HEK293 (cell line): ENCODE measurements around the gene NFKBIB.

Source experiments
- CTCF ChIA-PET: fragments of 350-600 bp; formaldehyde crosslinking; extraction: SDS; loops from one replicate; lab custom pipeline; 2021; ENCODE audit warnings: antibody characterized with exemption; lab: Yijun Ruan, JAX
- POLR2A ChIA-PET: fragments of 300-600 bp; formaldehyde crosslinking; extraction: SDS; loops from one replicate; lab custom pipeline; 2020; ENCODE audit warnings: antibody characterized with exemption, inconsistent platforms; lab: Yijun Ruan, JAX
- H3K27ac ChIP-seq: fragments of 200-500 bp; sonication (Bioruptor generic); 2 replicates; pipeline ENCODE4 v1.5.1; 2014; ENCODE audit warnings: low read depth, low read length, control low read depth, inconsistent platforms; ENCODE audit errors: extremely low read depth
- H3K36me3 ChIP-seq, 2 experiments: fragments of 200-500 bp in 1 of 2; sonication (Bioruptor generic) in 1 of 2; 1 replicate in 1 of 2; 2 replicates in 1 of 2; pipeline ENCODE4 v1.5.1; 2014 to 2017; ENCODE audit warnings: inconsistent platforms in 2 of 2, low read length in 2 of 2; ENCODE audit not compliant: control insufficient read depth in 2 of 2, insufficient read depth in 1 of 2
- H3K4me1 ChIP-seq: fragments of 200-500 bp; sonication (Bioruptor generic); 2 replicates; pipeline ENCODE4 v1.5.1; 2014; ENCODE audit warnings: mild to moderate bottlenecking, low read length, inconsistent platforms; ENCODE audit not compliant: control insufficient read depth, insufficient read depth
- H3K4me3 ChIP-seq: 2 replicates; pipeline ENCODE4 v1.5.1; 2011; ENCODE audit warnings: low read depth, mild to moderate bottlenecking, control low read depth, low read length, moderate library complexity
- H3K9me3 ChIP-seq: fragments of 200-500 bp; sonication (Bioruptor generic); 2 replicates; pipeline ENCODE4 v1.5.1; 2014; ENCODE audit warnings: low read depth, low read length, inconsistent platforms; ENCODE audit not compliant: control insufficient read depth, insufficient read depth
- HOXA7 ChIP-seq: sonication (generic); formaldehyde crosslinking; IDR thresholded peaks from 2 replicates; pipeline ENCODE4 v1.8.1; 2022; ENCODE audit warnings: missing genetic modification reagents, borderline replicate concordance
- KLF16 ChIP-seq: fragments of 450-650 bp; formaldehyde crosslinking; IDR thresholded peaks from 2 replicates; pipeline ENCODE4 v1.5.1; 2017; ENCODE audit warnings: missing biosample characterization, missing genetic modification characterization
- MZF1 ChIP-seq: fragments of 450-650 bp; formaldehyde crosslinking; IDR thresholded peaks from 2 replicates; pipeline ENCODE4 v1.5.1; 2017; ENCODE audit warnings: missing biosample characterization, missing genetic modification characterization, borderline replicate concordance
- ZBTB7A ChIP-seq: fragments of 450-650 bp; formaldehyde crosslinking; IDR thresholded peaks from 2 replicates; pipeline ENCODE4 v1.5.1; 2016; ENCODE audit warnings: low read depth, missing biosample characterization, missing genetic modification characterization
- ZNF133 ChIP-seq: fragments of 450-650 bp; formaldehyde crosslinking; IDR thresholded peaks from 2 replicates; pipeline ENCODE4 v1.5.1; 2016; ENCODE audit warnings: missing biosample characterization, missing genetic modification characterization
- ZNF146 ChIP-seq: fragments of 450-650 bp; formaldehyde crosslinking; IDR thresholded peaks from 2 replicates; pipeline ENCODE4 v1.5.1; 2016; ENCODE audit warnings: missing biosample characterization, missing genetic modification characterization
- ZNF223 ChIP-seq: fragments of 450-650 bp; formaldehyde crosslinking; IDR thresholded peaks from 2 replicates; pipeline ENCODE4 v1.5.1; 2016; ENCODE audit warnings: missing biosample characterization, missing genetic modification characterization
- ZNF311 ChIP-seq: fragments of 450-650 bp; formaldehyde crosslinking; IDR thresholded peaks from 2 replicates; pipeline ENCODE4 v1.5.1; 2017; ENCODE audit warnings: missing biosample characterization, missing genetic modification characterization, borderline replicate concordance
- ZNF341 ChIP-seq: fragments of 450-650 bp; formaldehyde crosslinking; IDR thresholded peaks from 2 replicates; pipeline ENCODE4; 2016; ENCODE audit warnings: low read depth, missing biosample characterization, missing genetic modification characterization
- ZNF366 ChIP-seq: fragments of 450-650 bp; formaldehyde crosslinking; conservative IDR thresholded peaks from 2 replicates; pipeline ENCODE4 v1.5.1; 2016; ENCODE audit warnings: missing biosample characterization, missing genetic modification characterization
- ZNF391 ChIP-seq: fragments of 450-650 bp; formaldehyde crosslinking; IDR thresholded peaks from 2 replicates; pipeline ENCODE4 v1.5.1; 2016; ENCODE audit warnings: low read depth, missing biosample characterization, missing genetic modification characterization, borderline replicate concordance
- ZNF416 ChIP-seq: fragments of 450-650 bp; formaldehyde crosslinking; IDR thresholded peaks from 2 replicates; pipeline ENCODE4 v1.5.1; 2016; ENCODE audit warnings: missing biosample characterization, missing genetic modification characterization
- ZNF433 ChIP-seq: fragments of 450-650 bp; formaldehyde crosslinking; IDR thresholded peaks from 2 replicates; pipeline ENCODE4 v1.5.1; 2016; ENCODE audit warnings: missing biosample characterization, missing genetic modification characterization, low read depth
- ZNF624 ChIP-seq: fragments of 450-650 bp; formaldehyde crosslinking; IDR thresholded peaks from 2 replicates; pipeline ENCODE4 v1.5.1; 2017; ENCODE audit warnings: missing biosample characterization, missing genetic modification characterization
- ZNF776 ChIP-seq: fragments of 450-650 bp; formaldehyde crosslinking; IDR thresholded peaks from 2 replicates; pipeline ENCODE4 v1.5.0; 2017; ENCODE audit warnings: missing biosample characterization, missing genetic modification characterization, borderline replicate concordance
- ZNF777 ChIP-seq: fragments of 450-650 bp; formaldehyde crosslinking; IDR thresholded peaks from 2 replicates; pipeline ENCODE4 v1.5.1; 2017; ENCODE audit warnings: missing biosample characterization, missing genetic modification characterization, borderline replicate concordance
- ZNF830 ChIP-seq: fragments of 450-650 bp; IDR thresholded peaks from 2 replicates; pipeline ENCODE4 v1.5.0; 2018; ENCODE audit warnings: missing biosample characterization, missing genetic modification characterization, low read depth, mild to moderate bottlenecking, moderate library complexity
- ZNF837 ChIP-seq: fragments of 450-650 bp; formaldehyde crosslinking; IDR thresholded peaks from 2 replicates; pipeline ENCODE4 v1.5.1; 2016; ENCODE audit warnings: missing biosample characterization, missing genetic modification characterization
- ZSCAN16 ChIP-seq: fragments of 450-650 bp; formaldehyde crosslinking; IDR thresholded peaks from 2 replicates; pipeline ENCODE4 v1.5.1; 2016; ENCODE audit warnings: missing biosample characterization, missing genetic modification characterization
- TF ChIP-seq, protein P1 (sequence below): fragments of 450-650 bp; formaldehyde crosslinking; IDR thresholded peaks from 2 replicates; pipeline ENCODE4 v1.5.1; 2016; ENCODE audit warnings: missing biosample characterization, missing genetic modification characterization
- TF ChIP-seq, protein P2 (sequence below): fragments of 450-650 bp; formaldehyde crosslinking; IDR thresholded peaks from 2 replicates; pipeline ENCODE4 v1.5.1; 2016; ENCODE audit warnings: missing biosample characterization, missing genetic modification characterization
- TF ChIP-seq, protein P3 (sequence below): fragments of 450-650 bp; formaldehyde crosslinking; IDR thresholded peaks from 2 replicates; pipeline ENCODE4 v1.5.1; 2016; ENCODE audit warnings: missing biosample characterization, missing genetic modification characterization
- TF ChIP-seq, protein P4 (sequence below): fragments of 450-650 bp; formaldehyde crosslinking; IDR thresholded peaks from 2 replicates; pipeline ENCODE4 v1.5.1; 2017; ENCODE audit warnings: missing biosample characterization, missing genetic modification characterization
- TF ChIP-seq, protein P5 (sequence below): fragments of 450-650 bp; formaldehyde crosslinking; IDR thresholded peaks from 2 replicates; pipeline ENCODE4; 2016; ENCODE audit warnings: missing biosample characterization, missing genetic modification characterization
- TF ChIP-seq, protein P6 (sequence below): fragments of 450-650 bp; formaldehyde crosslinking; IDR thresholded peaks from 2 replicates; pipeline ENCODE4 v1.5.1; 2016; ENCODE audit warnings: missing biosample characterization, missing genetic modification characterization

Gene NFKBIB

DNA sequence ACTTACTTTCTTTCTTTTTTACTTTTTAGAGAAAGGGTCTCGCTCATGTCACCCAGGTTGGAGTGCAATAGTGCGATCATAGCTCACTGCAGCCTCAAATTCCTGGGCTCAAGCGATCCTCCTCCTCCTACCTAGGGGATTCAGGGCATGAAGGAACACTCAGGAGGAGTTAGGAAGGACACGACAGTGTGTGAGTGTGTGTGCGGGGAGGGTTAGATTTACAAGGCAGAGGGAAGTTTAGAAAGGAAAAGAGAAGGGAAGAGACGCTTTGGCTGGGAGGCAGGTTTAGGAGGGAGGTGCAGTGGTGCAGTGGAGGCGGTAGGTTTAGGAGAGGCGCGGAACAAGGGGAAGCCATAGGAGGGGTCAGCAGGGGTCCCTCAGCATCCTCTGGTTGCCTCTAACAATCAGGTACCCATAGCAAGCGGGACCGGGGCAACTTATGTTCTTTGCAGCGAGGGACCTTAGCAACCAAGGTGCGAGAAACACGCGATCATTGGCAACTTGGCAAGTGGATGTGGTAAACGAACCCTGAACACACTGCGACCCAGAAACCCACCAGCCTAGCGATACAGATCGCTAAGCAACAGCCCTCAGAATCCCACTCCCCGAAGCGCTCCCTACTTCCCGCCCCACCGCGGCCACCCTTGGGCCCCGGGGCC lies 852 bp upstream of the NFKBIB start:
- H3K36me3 ChIP-seq = peaks cover 0 to 16% of the 10 kb centered on the region in 2 experiments; a peak in 1 of 3 replicates
- H3K4me3 ChIP-seq = peak overlapping the region; percentile 58
- peaks cover 3% of the 10 kb centered on the region; the same call in 1 of the 2 replicates for H3K9me3 ChIP-seq
- ChIA-PET POLR2A (no interaction called here), CTCF (interaction anchor here (3.3 kb wide), 1 partner anchor 12 kb away, joined by 32 read pairs; no protein-coding TSS in a partner anchor)
- peaks cover 21% of the 10 kb centered on the region for H3K4me1 ChIP-seq
- peak overlapping the region; percentile 66 for H3K27ac ChIP-seq
- TF ChIP-seq ZNF223 (tag by site-specific recombination) = peak; percentile 65; the same call in 1 of the 2 replicates
- no peak for TF ChIP-seq ZNF776
- no peak; the same call in 1 of the 2 replicates for TF ChIP-seq ZNF433 (tag by site-specific recombination)
- no peak for TF ChIP-seq ZNF777 (tag by site-specific recombination)
- TF ChIP-seq, protein P1, sequence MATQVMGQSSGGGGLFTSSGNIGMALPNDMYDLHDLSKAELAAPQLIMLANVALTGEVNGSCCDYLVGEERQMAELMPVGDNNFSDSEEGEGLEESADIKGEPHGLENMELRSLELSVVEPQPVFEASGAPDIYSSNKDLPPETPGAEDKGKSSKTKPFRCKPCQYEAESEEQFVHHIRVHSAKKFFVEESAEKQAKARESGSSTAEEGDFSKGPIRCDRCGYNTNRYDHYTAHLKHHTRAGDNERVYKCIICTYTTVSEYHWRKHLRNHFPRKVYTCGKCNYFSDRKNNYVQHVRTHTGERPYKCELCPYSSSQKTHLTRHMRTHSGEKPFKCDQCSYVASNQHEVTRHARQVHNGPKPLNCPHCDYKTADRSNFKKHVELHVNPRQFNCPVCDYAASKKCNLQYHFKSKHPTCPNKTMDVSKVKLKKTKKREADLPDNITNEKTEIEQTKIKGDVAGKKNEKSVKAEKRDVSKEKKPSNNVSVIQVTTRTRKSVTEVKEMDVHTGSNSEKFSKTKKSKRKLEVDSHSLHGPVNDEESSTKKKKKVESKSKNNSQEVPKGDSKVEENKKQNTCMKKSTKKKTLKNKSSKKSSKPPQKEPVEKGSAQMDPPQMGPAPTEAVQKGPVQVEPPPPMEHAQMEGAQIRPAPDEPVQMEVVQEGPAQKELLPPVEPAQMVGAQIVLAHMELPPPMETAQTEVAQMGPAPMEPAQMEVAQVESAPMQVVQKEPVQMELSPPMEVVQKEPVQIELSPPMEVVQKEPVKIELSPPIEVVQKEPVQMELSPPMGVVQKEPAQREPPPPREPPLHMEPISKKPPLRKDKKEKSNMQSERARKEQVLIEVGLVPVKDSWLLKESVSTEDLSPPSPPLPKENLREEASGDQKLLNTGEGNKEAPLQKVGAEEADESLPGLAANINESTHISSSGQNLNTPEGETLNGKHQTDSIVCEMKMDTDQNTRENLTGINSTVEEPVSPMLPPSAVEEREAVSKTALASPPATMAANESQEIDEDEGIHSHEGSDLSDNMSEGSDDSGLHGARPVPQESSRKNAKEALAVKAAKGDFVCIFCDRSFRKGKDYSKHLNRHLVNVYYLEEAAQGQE (tag by site-specific recombination) = peak; percentile 70; the same call in 1 of the 2 replicates
- TF ChIP-seq, protein P2, sequence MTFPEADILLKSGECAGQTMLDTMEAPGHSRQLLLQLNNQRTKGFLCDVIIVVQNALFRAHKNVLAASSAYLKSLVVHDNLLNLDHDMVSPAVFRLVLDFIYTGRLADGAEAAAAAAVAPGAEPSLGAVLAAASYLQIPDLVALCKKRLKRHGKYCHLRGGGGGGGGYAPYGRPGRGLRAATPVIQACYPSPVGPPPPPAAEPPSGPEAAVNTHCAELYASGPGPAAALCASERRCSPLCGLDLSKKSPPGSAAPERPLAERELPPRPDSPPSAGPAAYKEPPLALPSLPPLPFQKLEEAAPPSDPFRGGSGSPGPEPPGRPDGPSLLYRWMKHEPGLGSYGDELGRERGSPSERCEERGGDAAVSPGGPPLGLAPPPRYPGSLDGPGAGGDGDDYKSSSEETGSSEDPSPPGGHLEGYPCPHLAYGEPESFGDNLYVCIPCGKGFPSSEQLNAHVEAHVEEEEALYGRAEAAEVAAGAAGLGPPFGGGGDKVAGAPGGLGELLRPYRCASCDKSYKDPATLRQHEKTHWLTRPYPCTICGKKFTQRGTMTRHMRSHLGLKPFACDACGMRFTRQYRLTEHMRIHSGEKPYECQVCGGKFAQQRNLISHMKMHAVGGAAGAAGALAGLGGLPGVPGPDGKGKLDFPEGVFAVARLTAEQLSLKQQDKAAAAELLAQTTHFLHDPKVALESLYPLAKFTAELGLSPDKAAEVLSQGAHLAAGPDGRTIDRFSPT (tag by site-specific recombination) = peak; percentile 39; the same call in 1 of the 2 replicates
- peak; percentile 59; the same call in 1 of the 2 replicates for TF ChIP-seq ZNF837
- TF ChIP-seq ZNF416 = peak; percentile 60; the same call in 1 of the 2 replicates
- peak; percentile 51; the same call in 1 of the 2 replicates for TF ChIP-seq ZSCAN16 (tag by site-specific recombination)
- TF ChIP-seq ZBTB7A (tag by site-specific recombination) = peak; percentile 89; the same call in 1 of the 2 replicates
- peak; percentile 59 for TF ChIP-seq ZNF391 (tag by site-specific recombination)
- no peak for TF ChIP-seq ZNF830 (tag by site-specific recombination)
- 0 out of 2 replicates have a peak, but pooled peaks have one; percentile 32 for TF ChIP-seq ZNF624
- TF ChIP-seq KLF16 = 0 out of 2 replicates have a peak, but pooled peaks have one; percentile 8
- TF ChIP-seq, protein P3, sequence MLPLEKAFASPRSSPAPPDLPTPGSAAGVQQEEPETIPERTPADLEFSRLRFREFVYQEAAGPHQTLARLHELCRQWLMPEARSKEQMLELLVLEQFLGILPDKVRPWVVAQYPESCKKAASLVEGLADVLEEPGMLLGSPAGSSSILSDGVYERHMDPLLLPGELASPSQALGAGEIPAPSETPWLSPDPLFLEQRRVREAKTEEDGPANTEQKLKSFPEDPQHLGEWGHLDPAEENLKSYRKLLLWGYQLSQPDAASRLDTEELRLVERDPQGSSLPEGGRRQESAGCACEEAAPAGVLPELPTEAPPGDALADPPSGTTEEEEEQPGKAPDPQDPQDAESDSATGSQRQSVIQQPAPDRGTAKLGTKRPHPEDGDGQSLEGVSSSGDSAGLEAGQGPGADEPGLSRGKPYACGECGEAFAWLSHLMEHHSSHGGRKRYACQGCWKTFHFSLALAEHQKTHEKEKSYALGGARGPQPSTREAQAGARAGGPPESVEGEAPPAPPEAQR (tag by site-specific recombination) = 0 out of 2 replicates have a peak, but pooled peaks have one; percentile 6
- no peak for TF ChIP-seq HOXA7
- no peak for TF ChIP-seq ZNF366 (tag by site-specific recombination)
- TF ChIP-seq, protein P4, sequence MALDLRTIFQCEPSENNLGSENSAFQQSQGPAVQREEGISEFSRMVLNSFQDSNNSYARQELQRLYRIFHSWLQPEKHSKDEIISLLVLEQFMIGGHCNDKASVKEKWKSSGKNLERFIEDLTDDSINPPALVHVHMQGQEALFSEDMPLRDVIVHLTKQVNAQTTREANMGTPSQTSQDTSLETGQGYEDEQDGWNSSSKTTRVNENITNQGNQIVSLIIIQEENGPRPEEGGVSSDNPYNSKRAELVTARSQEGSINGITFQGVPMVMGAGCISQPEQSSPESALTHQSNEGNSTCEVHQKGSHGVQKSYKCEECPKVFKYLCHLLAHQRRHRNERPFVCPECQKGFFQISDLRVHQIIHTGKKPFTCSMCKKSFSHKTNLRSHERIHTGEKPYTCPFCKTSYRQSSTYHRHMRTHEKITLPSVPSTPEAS (tag by site-specific recombination) = peak; percentile 44; the same call in 1 of the 2 replicates
- TF ChIP-seq, protein P5, sequence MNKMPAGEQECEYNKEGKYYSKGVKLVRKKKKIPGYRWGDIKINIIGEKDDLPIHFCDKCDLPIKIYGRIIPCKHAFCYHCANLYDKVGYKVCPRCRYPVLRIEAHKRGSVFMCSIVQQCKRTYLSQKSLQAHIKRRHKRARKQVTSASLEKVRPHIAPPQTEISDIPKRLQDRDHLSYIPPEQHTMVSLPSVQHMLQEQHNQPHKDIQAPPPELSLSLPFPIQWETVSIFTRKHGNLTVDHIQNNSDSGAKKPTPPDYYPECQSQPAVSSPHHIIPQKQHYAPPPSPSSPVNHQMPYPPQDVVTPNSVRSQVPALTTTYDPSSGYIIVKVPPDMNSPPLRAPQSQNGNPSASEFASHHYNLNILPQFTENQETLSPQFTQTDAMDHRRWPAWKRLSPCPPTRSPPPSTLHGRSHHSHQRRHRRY (tag by site-specific recombination) = 0 out of 2 replicates have a peak, but pooled peaks have one; percentile 81
- TF ChIP-seq, protein P6, sequence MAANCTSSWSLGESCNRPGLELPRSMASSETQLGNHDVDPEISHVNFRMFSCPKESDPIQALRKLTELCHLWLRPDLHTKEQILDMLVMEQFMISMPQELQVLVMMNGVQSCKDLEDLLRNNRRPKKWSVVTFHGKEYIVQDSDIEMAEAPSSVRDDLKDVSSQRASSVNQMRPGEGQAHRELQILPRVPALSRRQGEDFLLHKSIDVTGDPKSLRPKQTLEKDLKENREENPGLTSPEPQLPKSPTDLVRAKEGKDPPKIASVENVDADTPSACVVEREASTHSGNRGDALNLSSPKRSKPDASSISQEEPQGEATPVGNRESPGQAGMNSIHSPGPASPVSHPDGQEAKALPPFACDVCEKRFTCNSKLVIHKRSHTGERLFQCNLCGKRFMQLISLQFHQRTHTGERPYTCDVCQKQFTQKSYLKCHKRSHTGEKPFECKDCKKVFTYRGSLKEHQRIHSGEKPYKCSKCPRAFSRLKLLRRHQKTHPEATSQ (tag by site-specific recombination) = 0 out of 2 replicates have a peak, but pooled peaks have one; percentile 94
- 0 out of 2 replicates have a peak, but pooled peaks have one; percentile 36 for TF ChIP-seq ZNF311 (tag by site-specific recombination)
- peak; percentile 70; the same call in 1 of the 2 replicates for TF ChIP-seq MZF1
- peak; percentile 66 for TF ChIP-seq ZNF341 (tag by site-specific recombination)
- peak; percentile 42; the same call in 1 of the 2 replicates for TF ChIP-seq ZNF146
- TF ChIP-seq ZNF133 (tag by site-specific recombination) = 0 out of 2 replicates have a peak, but pooled peaks have one; percentile 12
